ENCODE data around the gene ATXN1.

The ATXN1 gene

GRCh38 chr6:16639684-16640480 is 121.4 kb downstream of the ATXN1 start:
- TF ChIP-seq RARB (CRISPR knock-in tag; IDR thresholded peaks at IDR 0.05) (no peak), ISL1 (CRISPR knock-in tag; IDR thresholded peaks at IDR 0.05) (0 out of 2 replicates have a peak, but pooled peaks have one; percentile 24), ZNF565 (CRISPR knock-in tag; conservative IDR thresholded peaks at IDR 0.05; ENCODE audit: low read depth) (no peak), ZC3H10 (CRISPR knock-in tag; IDR thresholded peaks at IDR 0.05) (no peak)
- TF ChIP-seq, protein P1, sequence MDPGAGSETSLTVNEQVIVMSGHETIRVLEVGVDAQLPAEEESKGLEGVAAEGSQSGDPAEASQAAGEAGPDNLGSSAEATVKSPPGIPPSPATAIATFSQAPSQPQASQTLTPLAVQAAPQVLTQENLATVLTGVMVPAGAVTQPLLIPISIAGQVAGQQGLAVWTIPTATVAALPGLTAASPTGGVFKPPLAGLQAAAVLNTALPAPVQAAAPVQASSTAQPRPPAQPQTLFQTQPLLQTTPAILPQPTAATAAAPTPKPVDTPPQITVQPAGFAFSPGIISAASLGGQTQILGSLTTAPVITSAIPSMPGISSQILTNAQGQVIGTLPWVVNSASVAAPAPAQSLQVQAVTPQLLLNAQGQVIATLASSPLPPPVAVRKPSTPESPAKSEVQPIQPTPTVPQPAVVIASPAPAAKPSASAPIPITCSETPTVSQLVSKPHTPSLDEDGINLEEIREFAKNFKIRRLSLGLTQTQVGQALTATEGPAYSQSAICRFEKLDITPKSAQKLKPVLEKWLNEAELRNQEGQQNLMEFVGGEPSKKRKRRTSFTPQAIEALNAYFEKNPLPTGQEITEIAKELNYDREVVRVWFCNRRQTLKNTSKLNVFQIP (CRISPR knock-in tag; IDR thresholded peaks at IDR 0.05; ENCODE audit: borderline replicate concordance, low read depth), result no peak
- TF ChIP-seq, protein P2, sequence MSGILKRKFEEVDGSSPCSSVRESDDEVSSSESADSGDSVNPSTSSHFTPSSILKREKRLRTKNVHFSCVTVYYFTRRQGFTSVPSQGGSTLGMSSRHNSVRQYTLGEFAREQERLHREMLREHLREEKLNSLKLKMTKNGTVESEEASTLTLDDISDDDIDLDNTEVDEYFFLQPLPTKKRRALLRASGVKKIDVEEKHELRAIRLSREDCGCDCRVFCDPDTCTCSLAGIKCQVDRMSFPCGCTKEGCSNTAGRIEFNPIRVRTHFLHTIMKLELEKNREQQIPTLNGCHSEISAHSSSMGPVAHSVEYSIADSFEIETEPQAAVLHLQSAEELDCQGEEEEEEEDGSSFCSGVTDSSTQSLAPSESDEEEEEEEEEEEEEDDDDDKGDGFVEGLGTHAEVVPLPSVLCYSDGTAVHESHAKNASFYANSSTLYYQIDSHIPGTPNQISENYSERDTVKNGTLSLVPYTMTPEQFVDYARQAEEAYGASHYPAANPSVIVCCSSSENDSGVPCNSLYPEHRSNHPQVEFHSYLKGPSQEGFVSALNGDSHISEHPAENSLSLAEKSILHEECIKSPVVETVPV (CRISPR knock-in tag; IDR thresholded peaks at IDR 0.05), result no peak
- ATAC-seq, result peak; percentile 94

DNA sequence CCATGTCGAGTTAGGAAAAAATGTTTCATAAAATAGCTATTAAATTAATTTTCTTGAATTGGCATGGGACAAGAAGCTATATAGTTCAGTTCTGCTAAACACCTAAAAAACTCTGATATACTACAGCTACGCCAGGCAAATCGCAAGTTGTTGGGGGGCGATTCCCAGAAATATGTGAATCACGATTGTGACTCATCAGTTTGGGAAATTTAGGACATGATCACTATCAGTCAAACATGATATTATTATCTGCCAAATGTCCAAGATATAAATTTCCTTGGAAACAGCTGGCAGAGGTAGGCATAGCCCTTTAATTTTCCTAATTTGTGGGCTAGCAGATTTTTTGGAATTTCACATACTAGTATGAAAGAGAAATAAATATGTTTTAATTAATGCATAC is 123.6 kb downstream of the ATXN1 start:
- no peak for ATAC-seq

GRCh38 chr6:16635810-16636602 is 125.3 kb downstream of the ATXN1 start:
- ATAC-seq, result peak; percentile 34; the same call in 2 of the 3 replicates
- TF ChIP-seq ZNF8 (CRISPR knock-in tag; IDR thresholded peaks at IDR 0.05), result no peak

More for the DNA sequence above, 123.6 kb downstream of the ATXN1 start:
- TF ChIP-seq ISL1 (CRISPR knock-in tag; IDR thresholded peaks at IDR 0.05), result 0 out of 2 replicates have a peak, but pooled peaks have one; percentile 13
- TF ChIP-seq, protein P1 (CRISPR knock-in tag; IDR thresholded peaks at IDR 0.05; ENCODE audit: borderline replicate concordance, low read depth), result no peak

GRCh38 chr6:16635291-16635809 is 125.9 kb downstream of the ATXN1 start:
- no peak for ATAC-seq
- TF ChIP-seq ESRRG (CRISPR knock-in tag; IDR thresholded peaks at IDR 0.05), result no peak
- no peak for TF ChIP-seq ZNF8 (CRISPR knock-in tag; IDR thresholded peaks at IDR 0.05)
- TF ChIP-seq TCF4 (CRISPR knock-in tag; IDR thresholded peaks at IDR 0.05; ENCODE audit: borderline replicate concordance), result no peak
- TF ChIP-seq RARB (CRISPR knock-in tag; IDR thresholded peaks at IDR 0.05), result no peak
- no peak for TF ChIP-seq CREB5 (CRISPR knock-in tag; IDR thresholded peaks at IDR 0.05; ENCODE audit: low read depth)
- TF ChIP-seq PATZ1 (CRISPR knock-in tag; IDR thresholded peaks at IDR 0.05; ENCODE audit: borderline replicate concordance), result no peak
- TF ChIP-seq CSDC2 (CRISPR knock-in tag; IDR thresholded peaks at IDR 0.05), result no peak
- no peak for TF ChIP-seq ZC3H10 (CRISPR knock-in tag; IDR thresholded peaks at IDR 0.05)
- TF ChIP-seq ZFP30 (CRISPR knock-in tag; IDR thresholded peaks at IDR 0.05), result no peak
- TF ChIP-seq ZNF70 (CRISPR knock-in tag; IDR thresholded peaks at IDR 0.05), result no peak

DNA sequence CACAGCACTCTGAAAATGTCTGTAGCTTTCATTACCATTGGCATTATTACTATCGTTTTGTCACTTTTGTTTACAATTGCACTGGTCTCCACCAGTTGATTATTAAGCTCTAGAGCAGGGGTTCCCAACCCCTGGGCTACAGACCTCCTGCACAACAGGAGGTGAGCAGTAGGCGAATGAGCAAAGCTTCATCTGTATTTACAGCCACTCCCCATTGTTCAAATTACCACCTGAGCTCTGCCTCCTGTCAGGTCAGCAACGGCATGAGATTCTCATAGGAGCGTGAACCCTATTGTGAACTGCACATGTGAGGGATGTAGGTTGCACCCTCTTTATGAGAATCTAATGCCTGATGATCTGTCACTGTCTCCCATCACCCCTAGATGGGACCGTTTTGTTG is 126.4 kb downstream of the ATXN1 start:
- TF ChIP-seq, protein P2 (CRISPR knock-in tag; IDR thresholded peaks at IDR 0.05), result no peak
- TF ChIP-seq BACH2 (CRISPR knock-in tag; IDR thresholded peaks at IDR 0.05; ENCODE audit: borderline replicate concordance) (no peak), ZNF70 (CRISPR knock-in tag; IDR thresholded peaks at IDR 0.05) (no peak), RARB (CRISPR knock-in tag; IDR thresholded peaks at IDR 0.05) (no peak), ZNF8 (CRISPR knock-in tag; IDR thresholded peaks at IDR 0.05) (no peak), ZFP30 (CRISPR knock-in tag; IDR thresholded peaks at IDR 0.05) (no peak), ISL1 (CRISPR knock-in tag; IDR thresholded peaks at IDR 0.05) (no peak), ZNF565 (CRISPR knock-in tag; conservative IDR thresholded peaks at IDR 0.05; ENCODE audit: low read depth) (no peak), TOX (CRISPR knock-in tag; IDR thresholded peaks at IDR 0.05; ENCODE audit: borderline replicate concordance) (no peak), OSR1 (CRISPR knock-in tag; IDR thresholded peaks at IDR 0.05) (no peak), PATZ1 (CRISPR knock-in tag; IDR thresholded peaks at IDR 0.05; ENCODE audit: borderline replicate concordance) (no peak)
- ATAC-seq, result no peak
